ENCODE measurements around the gene SEMA7A. TPM values are rescaled to one million over a fixed set of nuclear protein-coding genes. Genes with fewer than 3 reads are reported as not detected.
"Not testable (repeated sequence)": the region's sequence is repeated elsewhere in the genome, so short reads cannot be mapped to it uniquely, and the experiment has no call there.

The SEMA7A gene
- total RNA-seq, 2 donors from 2014 or later, result 47.8 to 53.6 TPM

DNA sequence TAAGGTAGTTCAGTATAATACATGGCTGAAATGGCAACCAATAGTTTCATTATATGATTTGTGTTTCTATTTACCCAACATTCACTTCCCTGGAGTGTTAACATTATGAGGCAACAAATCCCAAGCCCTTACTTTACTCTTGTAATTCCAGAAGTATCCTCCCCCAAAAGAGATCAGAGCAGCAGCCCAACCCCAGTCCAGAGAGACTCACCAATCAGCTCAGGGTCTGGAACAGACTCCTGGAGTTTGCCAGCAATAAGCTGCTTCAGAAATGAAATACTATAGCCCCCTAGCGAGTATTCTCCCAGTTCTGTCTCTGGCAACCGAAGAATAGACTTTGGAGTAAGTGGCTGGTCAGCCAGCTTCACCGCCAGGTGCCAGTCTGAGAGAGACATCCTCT lies 24.7 kb upstream of the SEMA7A start:
- ATAC-seq (no peak), DNase-seq (ENCODE audit: low spot score in 2 of 2) (no peak)

DNA sequence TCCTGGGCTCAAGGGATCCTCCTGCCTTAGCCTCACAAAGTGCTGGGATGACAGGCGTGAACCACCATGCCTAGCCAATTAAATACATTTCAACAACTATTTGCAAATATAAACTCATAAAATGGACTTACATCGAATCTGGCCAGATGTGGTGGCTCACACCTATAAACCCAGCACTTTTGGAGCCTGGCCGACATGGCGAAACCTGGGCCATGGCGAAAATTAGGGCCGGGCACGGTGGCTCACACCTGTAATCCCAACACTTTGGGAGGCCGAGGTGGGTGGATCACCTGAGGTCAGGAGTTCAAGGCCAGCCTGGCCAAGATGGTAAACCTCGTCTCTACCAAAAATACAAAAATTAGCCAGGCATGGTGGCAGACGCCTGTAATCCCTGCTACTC lies 23.3 kb upstream of the SEMA7A start:
- peaks cover 10 to 29% of the 10 kb centered on the region in 2 donors for H3K36me3 Mint-ChIP-seq
- not testable (repeated sequence) for ATAC-seq, H3K9me3 Mint-ChIP-seq

More for the DNA sequence above, 24.7 kb upstream of the SEMA7A start:
- no peak overlapping the region for H3K27ac Mint-ChIP-seq
- peaks cover 0 to 3% of the 10 kb centered on the region in 2 donors for H3K9me3 Mint-ChIP-seq
- peaks cover 18 to 21% of the 10 kb centered on the region in 2 donors for H3K36me3 Mint-ChIP-seq

DNA sequence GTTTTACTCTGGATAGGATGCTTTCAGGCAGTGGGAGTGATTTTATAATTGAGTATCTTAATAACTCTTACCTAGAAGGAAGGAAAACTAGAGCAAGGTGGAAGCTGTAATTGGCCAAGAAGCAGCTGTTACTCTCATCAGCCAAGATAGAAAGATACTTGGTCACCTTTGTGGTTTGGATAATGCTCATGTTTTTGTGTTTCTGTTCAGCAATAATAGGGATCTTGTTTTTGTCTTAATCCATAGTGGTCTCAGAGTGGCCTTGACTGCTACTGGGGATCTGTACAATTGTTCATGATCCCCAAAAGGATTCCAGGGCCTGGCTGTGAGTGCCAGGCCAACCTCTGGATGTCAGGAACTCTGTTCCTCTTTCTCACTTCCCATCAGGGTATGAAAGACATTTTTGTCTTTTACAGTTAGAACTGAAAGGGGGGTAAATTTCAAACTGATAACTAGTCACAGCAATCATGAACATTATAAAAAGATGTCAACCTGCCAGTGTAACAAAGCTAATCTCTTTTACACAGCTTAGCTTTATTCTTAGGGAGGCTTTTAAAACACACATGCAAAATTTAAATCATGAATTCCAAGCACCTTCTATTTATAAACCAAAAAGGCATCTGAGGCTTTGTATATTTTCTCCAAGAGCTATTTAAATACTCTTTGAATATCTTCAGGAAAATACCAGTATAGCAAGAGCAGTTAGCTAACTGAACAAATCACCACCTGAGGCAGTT lies 21.2 kb upstream of the SEMA7A start:
- no peak for ATAC-seq
- H3K36me3 Mint-ChIP-seq, result peaks cover 7 to 17% of the 10 kb centered on the region in 2 donors
- DNase-seq (ENCODE audit: low spot score in 2 of 2), result no peak
- no peaks in the 10 kb centered on the region for H3K9me3 Mint-ChIP-seq
- peak overlapping the region in 1 of 2 donors; percentile 35 for H3K27ac Mint-ChIP-seq

More for the DNA sequence above, 23.3 kb upstream of the SEMA7A start:
- not testable (repeated sequence) for H3K27ac Mint-ChIP-seq; DNase-seq (ENCODE audit: low spot score in 2 of 2)

DNA sequence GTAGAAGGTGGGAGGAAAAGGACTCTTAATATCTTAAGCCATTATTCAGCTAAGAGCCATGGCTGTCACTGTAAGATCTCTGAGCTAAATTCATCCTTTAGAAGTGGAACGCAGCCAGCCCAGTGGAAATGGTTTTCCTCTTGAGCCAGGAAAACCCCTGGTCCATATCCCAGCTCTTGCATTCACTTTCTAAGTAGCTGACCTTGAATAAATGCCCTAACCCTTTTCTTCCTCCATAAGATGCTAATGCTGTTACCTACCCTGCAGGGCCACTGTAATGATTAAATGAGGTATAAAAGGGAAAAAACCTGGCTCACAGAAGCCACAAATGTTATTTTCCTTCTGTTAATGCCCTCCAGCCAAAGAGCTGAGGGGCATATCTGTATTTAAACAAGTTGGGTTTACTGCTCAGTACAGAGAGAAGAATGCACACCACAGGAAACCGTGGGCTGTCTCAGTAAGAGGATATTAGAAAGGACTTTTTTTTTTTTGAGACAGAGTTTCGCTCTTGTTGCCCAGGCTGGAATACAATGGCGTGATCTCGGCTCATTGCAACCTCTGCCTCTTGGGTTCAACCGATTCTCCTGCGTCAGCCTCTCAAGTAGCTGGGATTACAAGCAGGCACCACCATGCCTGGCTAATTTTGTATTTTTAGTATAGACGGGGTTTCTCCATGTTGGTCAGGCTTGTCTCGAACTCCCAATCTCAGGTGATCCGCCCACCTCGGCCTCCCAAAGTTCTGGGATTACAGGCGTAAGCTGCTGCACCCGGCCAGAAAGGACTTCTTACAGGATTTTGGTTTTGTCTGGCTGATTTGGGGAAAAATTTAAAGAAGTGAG lies 20.4 kb upstream of the SEMA7A start:
- ATAC-seq (peak in 1 of 2 donors; percentile 49), DNase-seq (ENCODE audit: low spot score in 2 of 2) (no peak)
- Mint-ChIP-seq H3K36me3 (peaks cover 14 to 17% of the 10 kb centered on the region in 2 donors), H3K9me3 (no peaks in the 10 kb centered on the region), H3K27ac (peak overlapping the region in 1 of 2 donors; percentile 35)

DNA sequence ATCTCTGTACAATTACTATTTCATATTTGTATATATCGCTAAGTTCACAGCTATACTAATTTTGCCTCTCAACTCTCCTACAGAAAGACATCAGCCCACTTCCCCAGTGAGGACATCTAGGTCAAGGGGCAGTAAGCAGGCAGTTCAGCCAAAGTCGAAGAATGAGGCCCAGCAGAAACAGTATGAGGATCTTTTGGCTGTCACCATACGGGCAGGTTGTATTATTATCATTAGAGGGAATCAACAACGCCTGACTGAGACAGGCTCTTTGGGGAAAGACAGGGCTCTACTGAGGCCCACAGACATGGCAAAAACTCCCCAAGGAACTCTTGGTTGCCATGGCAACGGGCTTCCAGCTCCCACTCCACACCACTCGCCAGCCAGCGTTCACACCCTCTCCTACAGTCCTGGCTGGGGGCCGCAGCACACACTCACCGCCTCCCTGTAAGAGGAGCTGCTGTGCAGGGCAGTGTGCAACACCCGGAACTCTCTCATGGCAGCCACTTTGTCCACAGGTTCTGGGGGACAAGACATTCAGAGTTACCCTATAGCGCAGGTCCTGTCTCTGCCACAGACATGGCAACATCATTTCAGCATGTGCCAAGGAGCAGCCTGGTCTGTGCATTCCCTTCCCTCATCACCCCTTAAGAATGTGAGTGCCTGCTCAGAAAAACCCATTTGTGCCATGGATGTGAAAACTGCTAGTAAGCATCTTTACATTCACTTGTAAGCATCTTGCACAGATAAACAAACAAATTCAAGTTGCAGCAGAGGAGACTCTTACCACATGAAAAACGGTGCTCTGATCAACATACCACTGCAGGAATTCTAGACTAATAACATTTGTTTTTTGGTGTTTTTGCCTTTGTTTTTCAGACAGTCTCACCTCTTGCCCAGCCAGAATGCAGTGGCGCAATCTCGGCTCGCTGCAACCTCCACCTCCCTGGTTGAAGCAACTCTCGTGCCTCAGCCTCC lies 18.4 kb upstream of the SEMA7A start:
- peaks cover 14 to 17% of the 10 kb centered on the region in 2 donors for H3K36me3 Mint-ChIP-seq
- ATAC-seq, result no peak

DNA sequence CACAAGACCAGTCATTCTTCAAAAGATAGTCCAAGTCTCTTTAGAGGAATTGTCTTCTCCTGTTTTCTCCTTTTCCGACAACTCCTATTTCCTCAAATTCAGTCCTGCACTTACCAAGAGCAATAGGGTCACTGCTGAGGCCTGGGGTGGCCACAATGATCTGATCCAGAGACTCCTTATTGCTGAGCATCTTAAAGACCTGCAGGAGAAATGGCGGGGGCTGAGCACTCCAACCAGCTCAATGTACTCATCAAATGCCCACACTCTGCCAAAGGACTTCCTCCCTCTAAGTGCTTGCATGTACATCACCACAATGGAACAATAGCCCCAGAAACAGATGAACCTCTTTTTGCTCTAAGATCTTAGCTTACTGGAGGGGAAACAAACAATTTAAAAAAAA lies 17.6 kb upstream of the SEMA7A start:
- H3K36me3 Mint-ChIP-seq, result peaks cover 14 to 17% of the 10 kb centered on the region in 2 donors
- H3K27ac Mint-ChIP-seq, result peak overlapping the region in 1 of 2 donors; percentile 81
- no peak for DNase-seq (ENCODE audit: low spot score in 2 of 2)
- ATAC-seq, result no peak
- no peaks in the 10 kb centered on the region for H3K9me3 Mint-ChIP-seq

More for the DNA sequence above, 18.4 kb upstream of the SEMA7A start:
- no peaks in the 10 kb centered on the region for H3K9me3 Mint-ChIP-seq
- no peak overlapping the region for H3K27ac Mint-ChIP-seq
- DNase-seq (ENCODE audit: low spot score in 2 of 2), result no peak

DNA sequence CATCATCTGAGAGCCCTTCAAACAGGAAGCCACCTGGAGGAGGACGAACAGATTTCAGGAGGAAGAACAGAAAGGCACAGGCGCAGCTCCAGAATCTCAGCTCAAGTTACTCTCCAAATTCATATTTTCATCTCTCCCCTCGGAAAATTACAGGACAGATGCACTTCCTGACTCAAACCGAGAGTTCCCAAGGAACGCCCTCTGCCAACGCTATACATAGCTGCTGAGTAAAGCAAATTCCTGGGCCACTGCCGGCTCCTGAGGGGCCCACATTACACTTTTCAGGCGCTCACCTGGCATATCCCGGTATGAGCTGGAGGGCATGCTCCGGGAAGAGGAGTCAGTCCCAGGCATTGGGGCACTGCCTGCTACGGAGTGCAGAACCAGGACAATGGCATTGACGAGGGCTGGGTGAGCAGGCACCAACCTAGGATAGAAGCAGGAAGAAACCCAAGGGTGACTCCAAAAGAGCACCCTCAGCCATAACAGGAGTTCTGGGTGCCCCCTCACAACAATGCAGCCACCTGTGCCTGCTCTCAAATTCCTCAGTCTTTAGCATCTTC lies 16.0 kb upstream of the SEMA7A start:
- ATAC-seq (no peak), DNase-seq (ENCODE audit: low spot score in 2 of 2) (no peak)
- Mint-ChIP-seq H3K27ac (no peak overlapping the region), H3K9me3 (no peaks in the 10 kb centered on the region), H3K36me3 (peaks cover 11 to 14% of the 10 kb centered on the region in 2 donors)

DNA sequence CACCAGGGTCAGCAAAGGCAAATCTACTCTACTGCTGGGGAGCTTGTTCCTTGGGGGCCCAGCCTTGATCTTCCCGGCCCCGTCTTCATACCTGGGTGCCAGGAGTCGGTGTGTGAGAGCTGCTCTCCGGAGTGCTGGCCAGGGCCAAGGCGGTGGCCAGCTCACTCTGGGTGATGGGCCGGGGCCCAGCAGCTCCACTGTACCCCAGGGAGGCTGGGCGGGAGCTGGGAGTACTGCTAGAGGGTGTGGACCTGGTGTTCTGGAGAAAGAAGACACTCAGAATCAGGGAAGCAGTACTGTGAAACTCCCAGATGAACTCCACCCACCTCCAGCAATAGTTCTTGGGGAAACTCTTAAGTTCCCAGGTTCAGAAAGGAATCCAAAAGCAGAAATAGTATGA lies 15.3 kb upstream of the SEMA7A start:
- Mint-ChIP-seq H3K9me3 (no peaks in the 10 kb centered on the region), H3K27ac (no peak overlapping the region), H3K36me3 (peaks cover 9 to 14% of the 10 kb centered on the region in 2 donors)
- peak in 1 of 2 donors; percentile 7 for DNase-seq (ENCODE audit: low spot score in 2 of 2)
- ATAC-seq, result no peak

DNA sequence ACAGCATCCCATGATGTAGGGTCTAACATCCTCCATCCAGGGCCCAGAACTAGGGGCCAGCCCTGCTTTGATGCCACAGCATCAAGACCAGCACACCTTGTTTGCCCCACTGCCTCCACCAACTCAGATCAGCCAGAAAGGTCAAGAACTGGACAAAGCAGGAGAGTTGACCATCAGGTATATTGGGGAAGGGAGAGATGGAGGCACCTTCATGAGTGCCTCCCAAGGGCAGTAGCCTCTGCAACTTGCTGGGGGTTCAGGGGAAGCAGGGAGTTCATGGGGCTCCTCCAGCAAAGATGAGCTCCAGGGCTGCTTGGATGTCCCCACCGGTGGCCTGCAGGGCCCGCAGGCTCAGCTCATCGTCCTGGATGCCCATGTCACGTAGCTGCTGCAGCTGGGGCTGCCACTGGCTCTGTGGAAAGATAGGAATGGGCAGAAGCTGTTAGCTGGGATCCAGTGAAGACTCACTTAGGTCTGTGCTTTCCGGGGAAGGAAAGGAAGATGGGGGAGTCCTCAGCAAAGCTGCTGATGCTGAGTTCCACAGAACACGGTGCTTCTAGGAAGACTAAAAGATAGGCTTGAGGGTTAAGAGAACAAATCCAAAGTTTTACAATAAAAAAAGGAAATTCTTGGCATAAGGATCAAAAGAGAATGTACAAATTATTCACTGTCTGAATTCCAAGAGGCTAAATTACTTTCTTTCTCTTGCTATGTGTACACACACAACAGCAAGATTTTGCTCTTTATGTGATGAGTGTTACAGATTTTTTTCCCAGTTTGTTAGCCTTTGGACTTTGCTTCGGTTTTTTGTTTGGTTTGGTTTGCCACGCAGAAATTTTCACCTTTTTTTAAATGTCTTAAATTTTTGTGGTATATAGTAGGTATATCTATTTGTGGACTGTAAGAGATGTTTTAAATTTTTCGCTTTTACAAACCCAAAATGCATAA lies 12.3 kb upstream of the SEMA7A start:
- Mint-ChIP-seq H3K27ac (no peak overlapping the region), H3K9me3 (no peaks in the 10 kb centered on the region), H3K36me3 (peaks cover 0 to 7% of the 10 kb centered on the region in 2 donors)
- no peak for ATAC-seq
- DNase-seq (ENCODE audit: low spot score in 2 of 2), result no peak

DNA sequence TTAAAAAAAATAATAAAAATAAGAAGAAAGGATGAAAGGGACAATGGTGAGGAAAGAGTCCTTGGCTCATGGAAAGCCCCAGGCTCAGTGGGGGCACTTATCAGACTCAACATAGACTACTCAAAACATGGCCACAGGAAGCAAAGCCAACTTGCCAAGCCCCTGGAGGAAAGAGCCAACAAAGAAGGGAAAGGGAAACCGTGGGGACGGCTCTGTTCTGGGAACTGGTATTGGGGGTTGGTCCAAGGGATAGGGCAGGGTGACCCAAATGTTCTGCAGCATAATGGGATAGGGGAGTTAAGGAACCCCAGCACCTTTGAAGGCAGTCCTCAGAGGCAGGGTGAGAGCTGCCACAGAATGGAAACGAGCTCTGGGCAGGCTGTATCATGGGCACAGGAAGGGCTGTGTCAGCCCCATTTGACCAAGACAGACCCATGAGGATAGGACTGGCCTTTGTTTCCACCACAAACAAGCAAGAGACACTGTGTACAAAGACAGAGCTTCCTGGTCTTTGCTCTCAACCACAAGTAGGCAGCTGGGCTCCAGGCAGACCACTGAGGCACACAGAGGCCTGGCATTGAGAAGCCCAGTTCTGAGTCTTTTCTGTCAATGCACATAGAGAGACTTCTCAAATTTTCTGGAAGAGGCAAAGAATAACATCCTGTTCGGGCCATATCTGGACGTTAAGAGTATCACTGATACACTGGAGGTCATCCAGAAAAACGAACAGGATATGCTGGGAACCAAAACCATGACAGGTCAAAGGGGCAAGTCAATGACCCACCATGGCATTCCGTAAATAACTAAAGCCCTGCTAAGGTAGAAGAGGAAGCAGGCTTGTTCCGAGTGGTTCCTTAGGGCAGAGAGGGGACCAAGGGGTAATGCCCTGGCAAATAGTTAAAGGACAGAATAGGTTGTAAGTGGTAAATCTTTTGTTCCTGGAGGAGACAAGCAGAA lies 10.6 kb upstream of the SEMA7A start:
- H3K36me3 Mint-ChIP-seq, result peaks cover 0 to 2% of the 10 kb centered on the region in 2 donors
- ATAC-seq, result no peak

DNA sequence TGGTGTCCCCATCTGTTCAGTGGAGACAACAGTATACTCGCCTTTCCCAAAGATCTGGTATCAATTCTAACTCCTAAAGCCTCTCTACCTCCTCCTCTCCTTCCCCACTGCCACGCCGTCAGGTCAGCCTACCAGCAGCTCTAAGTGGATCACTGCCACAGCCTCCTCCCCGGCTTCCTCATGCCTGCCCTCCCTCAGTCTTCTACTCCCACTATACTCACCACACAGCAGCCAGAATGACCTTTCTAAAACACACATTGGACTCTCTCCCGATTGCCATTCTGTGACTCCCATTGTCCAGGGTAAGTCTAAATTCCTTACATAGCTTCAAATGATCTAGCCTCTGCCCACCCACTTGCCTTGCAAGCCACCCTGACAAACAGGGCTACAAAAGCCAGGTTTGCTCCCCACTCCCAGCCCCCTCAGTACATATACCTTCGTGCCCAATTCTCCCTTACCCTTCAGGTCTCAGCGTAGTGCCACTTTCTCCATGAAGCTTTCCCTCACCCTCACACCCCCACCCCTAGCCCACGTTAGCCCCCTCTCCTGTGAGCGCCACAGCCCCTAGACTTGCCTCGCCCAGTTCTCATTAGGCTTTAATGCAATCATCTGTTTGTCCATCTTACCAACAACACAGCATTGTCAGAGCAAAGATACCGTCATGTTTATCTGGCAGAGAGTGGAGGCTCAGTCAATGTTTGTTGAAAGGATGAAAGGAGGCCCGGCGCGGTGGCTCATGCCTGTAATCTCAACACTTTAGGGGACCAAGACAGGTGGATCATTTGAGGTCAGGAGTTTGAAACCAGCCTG lies 9.5 kb upstream of the SEMA7A start:
- ATAC-seq (no peak), DNase-seq (ENCODE audit: low spot score in 2 of 2) (no peak)
- Mint-ChIP-seq H3K9me3 (no peaks in the 10 kb centered on the region), H3K36me3 (no peaks in the 10 kb centered on the region), H3K27ac (peak overlapping the region in 1 of 2 donors; percentile 91)

More for the DNA sequence above, 10.6 kb upstream of the SEMA7A start:
- DNase-seq (ENCODE audit: low spot score in 2 of 2), result no peak
- Mint-ChIP-seq H3K9me3 (no peaks in the 10 kb centered on the region), H3K27ac (no peak overlapping the region)

DNA sequence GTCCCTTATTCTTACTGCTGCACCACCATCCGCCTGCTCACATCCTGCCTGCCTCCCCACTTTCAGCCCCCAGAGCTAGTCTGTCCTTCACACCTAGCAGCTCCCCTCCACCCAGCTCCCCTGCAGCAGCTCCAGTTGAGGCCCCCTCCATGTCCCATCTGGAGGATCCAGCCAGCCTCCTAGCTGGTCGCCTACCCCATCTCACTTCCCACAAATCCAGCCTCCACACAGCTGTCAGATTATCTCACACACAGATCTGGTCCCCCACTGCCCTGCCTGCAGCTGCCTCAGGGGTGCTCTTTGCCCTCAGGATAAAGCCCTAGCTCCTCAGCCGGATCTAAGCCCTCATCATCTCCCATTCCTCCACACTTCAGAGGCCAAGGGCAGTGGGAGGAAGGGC lies 8.8 kb upstream of the SEMA7A start:
- no peaks in the 10 kb centered on the region for H3K36me3 Mint-ChIP-seq
- peak overlapping the region in 1 of 2 donors; percentile 91 for H3K27ac Mint-ChIP-seq
- no peaks in the 10 kb centered on the region for H3K9me3 Mint-ChIP-seq
- ATAC-seq (no peak), DNase-seq (ENCODE audit: low spot score in 2 of 2) (no peak)

DNA sequence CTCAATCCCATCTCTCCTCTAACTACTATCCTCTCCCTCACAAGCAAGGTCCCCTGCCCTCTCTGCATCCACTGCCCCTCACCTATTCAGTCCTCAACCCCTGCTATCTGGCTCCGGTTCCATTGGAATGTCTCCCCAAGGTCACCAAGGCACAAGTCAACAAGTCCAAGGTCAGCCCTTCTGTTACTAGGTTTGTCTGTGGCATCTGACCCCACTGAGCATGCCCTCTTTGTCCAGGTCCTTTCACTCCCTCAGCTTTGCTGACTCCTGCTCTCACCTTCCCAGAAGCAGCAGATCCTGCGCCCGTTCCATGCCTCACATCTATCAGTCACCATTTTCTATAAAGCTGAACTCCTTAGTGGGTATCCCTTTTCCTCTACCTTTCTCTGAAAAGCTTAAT lies 8.3 kb upstream of the SEMA7A start:
- no peak for DNase-seq (ENCODE audit: low spot score in 2 of 2)
- Mint-ChIP-seq H3K9me3 (no peaks in the 10 kb centered on the region), H3K36me3 (no peaks in the 10 kb centered on the region), H3K27ac (peak overlapping the region in 1 of 2 donors; percentile 91)
- no peak for ATAC-seq
